ENCODE data around the gene NFKBIB. TPM values are rescaled to one million over a fixed set of nuclear protein-coding genes. Genes with fewer than 3 reads are reported as not detected.

NFKBIB gene
- total and polyA plus RNA-seq, 2 of the 8 experiments (the other 6 are each of a cell fraction or from before 2014, with no cell fraction given) = 37.3 to 44.1 TPM

DNA sequence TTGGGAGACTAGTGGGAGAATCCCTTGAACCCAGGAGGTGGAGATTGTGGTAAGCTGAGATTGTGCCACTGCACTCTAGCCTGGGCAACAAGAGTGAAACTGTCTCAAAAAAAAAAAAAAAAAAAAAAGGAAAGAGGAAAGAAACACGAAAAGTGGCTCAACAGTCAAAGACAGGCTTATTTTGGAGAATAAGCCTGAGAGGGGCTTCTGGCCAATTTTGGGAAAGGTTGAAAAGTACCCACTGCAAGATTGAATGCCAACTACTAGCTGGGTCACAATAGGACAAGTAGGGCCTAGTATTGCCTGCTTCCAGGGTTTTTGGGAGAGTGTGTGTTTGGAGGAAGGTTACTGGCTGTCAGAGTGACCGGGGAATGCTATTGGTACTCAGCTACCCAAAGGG, 58.5 kb downstream of the NFKBIB start:
- Histone ChIP-seq H2BK5ac (ENCODE audit: low read depth, low read length) (no peak overlapping the region), H3K4me2 (ENCODE audit: insufficient read depth in 1 of 2, low read depth in 2 of 2, low read length in 2 of 2) (no peak overlapping the region), H2BK15ac (ENCODE audit: low read length) (no peak overlapping the region), H3K23ac (ENCODE audit: insufficient read length) (no peak overlapping the region), H3K18ac (ENCODE audit: extremely low read depth, low read length) (no peak overlapping the region), H3K9me3 (ENCODE audit: insufficient read depth in 2 of 2, low read depth in 1 of 2, low read length in 1 of 2) (0 out of 4 replicates have a peak, but pooled peaks cover 0 to 3% of the 10 kb centered on the region in 2 experiments), H3K4me1 (replicated peaks in 1 of 4; ENCODE audit: control insufficient read depth in 3 of 4, insufficient read depth in 4 of 4, low read length in 3 of 4) (peaks cover 0 to 3% (median under 1%) of the 10 kb centered on the region in 4 experiments; a peak in 2 of 7 replicates), H3K56ac (replicated peaks; ENCODE audit: insufficient read length, low read depth, low read length) (no peak overlapping the region), H3K4ac (replicated peaks; ENCODE audit: insufficient read length, low read depth, low read length) (no peak overlapping the region), H4K91ac (replicated peaks; ENCODE audit: insufficient read length, low read length) (no peak overlapping the region), H3K23me2 (ENCODE audit: low read depth, low read length) (no peaks in the 10 kb centered on the region), H3K27me3 (replicated peaks in 1 of 4; ENCODE audit: control insufficient read depth in 3 of 4, extremely low read depth in 1 of 4, insufficient read depth in 3 of 4, low read length in 3 of 4) (no peaks in the 10 kb centered on the region), H2BK120ac (replicated peaks; ENCODE audit: low read depth, low read length) (no peak overlapping the region), H3K9ac (replicated peaks in 1 of 4; ENCODE audit: extremely low read depth in 1 of 4, low read depth in 3 of 4, low read length in 3 of 4) (no peak overlapping the region), H3K79me1 (ENCODE audit: low read depth, low read length) (no peaks in the 10 kb centered on the region; the same call in 1 of the 2 replicates), H3K4me3 (ENCODE audit: extremely low read depth in 1 of 4, insufficient read depth in 2 of 4, low read depth in 3 of 4, low read length in 4 of 4) (no peak overlapping the region), H3K36me3 (ENCODE audit: control insufficient read depth in 2 of 4, insufficient read depth in 4 of 4, low read length in 3 of 4) (no peaks in the 10 kb centered on the region), H2AK5ac (ENCODE audit: low read depth, low read length) (no peak overlapping the region), H3K14ac (ENCODE audit: insufficient read length) (no peak overlapping the region), H3K79me2 (ENCODE audit: control insufficient read depth in 1 of 2, insufficient read depth in 2 of 2, low read length in 2 of 2) (no peaks in the 10 kb centered on the region), H4K5ac (ENCODE audit: insufficient read length, low read depth, low read length) (no peak overlapping the region), H4K20me1 (replicated peaks in 1 of 2; ENCODE audit: control insufficient read depth in 1 of 2, insufficient read depth in 2 of 2, low read length in 2 of 2) (peaks cover 0 to 4% of the 10 kb centered on the region in 2 experiments), H4K8ac (ENCODE audit: extremely low read depth, insufficient read depth, low read length) (no peak overlapping the region), H2AFZ (ENCODE audit: low read length) (no peak overlapping the region), H2BK20ac (ENCODE audit: low read length) (no peak overlapping the region), H3K27ac (ENCODE audit: low read depth, low read length) (no peak overlapping the region), H2BK12ac (ENCODE audit: low read depth, low read length) (no peak overlapping the region)
- FAIRE-seq (no peak), DNase-seq (ENCODE audit: low read depth in 1 of 2, low spot score in 2 of 2) (no peak)
- TF ChIP-seq RNF2 (IDR thresholded peaks at IDR 0.05; ENCODE audit: borderline replicate concordance, low read depth, low read length, missing control alignments, poor library complexity, severe bottlenecking) = no peak
- no peak for TF ChIP-seq HDAC2 (IDR thresholded peaks at IDR 0.05; ENCODE audit: borderline replicate concordance in 1 of 2, low read depth in 2 of 2, low read length in 2 of 2)
- no peak for TF ChIP-seq TAF7 (optimal IDR thresholded peaks at IDR 0.05; ENCODE audit: borderline replicate concordance, low read depth, low read length)
- no peak for TF ChIP-seq TBP (IDR thresholded peaks at IDR 0.05; ENCODE audit: low read depth, low read length)
- TF ChIP-seq HDAC6 (IDR thresholded peaks at IDR 0.05; ENCODE audit: low read depth, low read length) = no peak
- TF ChIP-seq POU5F1 (IDR thresholded peaks at IDR 0.05; ENCODE audit: low read depth, low read length) = no peak
- no peak for TF ChIP-seq SIX5 (IDR thresholded peaks at IDR 0.05; ENCODE audit: low read depth, low read length)
- no peak for TF ChIP-seq SAP30 (IDR thresholded peaks at IDR 0.05; ENCODE audit: insufficient read depth, insufficient replicate concordance, low read length)
- no peak for TF ChIP-seq NANOG (IDR thresholded peaks at IDR 0.05; ENCODE audit: insufficient read depth, low read depth, low read length, poor library complexity, severe bottlenecking)
- TF ChIP-seq CHD1 (IDR thresholded peaks at IDR 0.05; ENCODE audit: low read depth, low read length) = no peak
- ChIA-PET POLR2A (ENCODE audit: partially characterized antibody) (no interaction called here), CTCF (ENCODE audit: partially characterized antibody) (interaction anchor here (0.6 to 2.6 kb wide), 5 partner anchors 18 to 212 kb away, joined by 3 to 13 read pairs (median 4); partner anchors contain the start of genes FBXO17, MRPS12 and SARS2)
- 89% methylated on average over 1 of the region's 2 CpGs; no CpG with 5 or more reads in 1 of the 2 experiments for WGBS, 2 experiments (ENCODE audit: extremely low coverage in 1 of 2, insufficient coverage in 1 of 2, insufficient read length in 1 of 2, insufficient replicate concordance in 2 of 2, low coverage in 1 of 2, low lambda C conversion rate in 2 of 2, missing lambda C conversion rate in 1 of 2)

Data from H1 (cell line).